Neural crest cell (in vitro differentiated cells): ENCODE measurements around the gene BNIP1. TPM values are rescaled to one million over a fixed set of nuclear protein-coding genes. Genes with fewer than 3 reads are reported as not detected.
"Not testable (repeated sequence)": the region's sequence is repeated elsewhere in the genome, so short reads cannot be mapped to it uniquely, and the experiment has no call there.

ENCODE experiments used
- DNase-seq: peaks from one replicate; pipeline ENCODE4 v3.0.0; 2021; ENCODE audit warnings: low read depth, mixed read lengths, low spot score
- H3K27ac Mint-ChIP-seq: one replicate; pipeline ENCODE4 v1.8.0; 2021; ENCODE audit warnings: mild to moderate bottlenecking, mixed read lengths; ENCODE audit not compliant: unreplicated experiment
- H3K27me3 Mint-ChIP-seq: 2 replicates; pipeline ENCODE4 v1.8.0; 2021; ENCODE audit warnings: low read depth, mild to moderate bottlenecking, mixed read lengths
- H3K36me3 Mint-ChIP-seq: 2 replicates; pipeline ENCODE4 v1.8.0; 2021; ENCODE audit warnings: low read depth, mild to moderate bottlenecking, mixed read lengths
- H3K4me1 Mint-ChIP-seq: 2 replicates; pipeline ENCODE4 v1.8.0; 2021; ENCODE audit warnings: mixed read lengths
- H3K4me3 Mint-ChIP-seq: one replicate; pipeline ENCODE4 v1.8.0; 2021; ENCODE audit warnings: mild to moderate bottlenecking, mixed read lengths
- H3K9me3 Mint-ChIP-seq: 2 replicates; pipeline ENCODE4 v1.8.0; 2021; ENCODE audit warnings: mixed read lengths
- total RNA-seq: library from RNA; stranded (reverse); gene quantifications from 2 replicates; pipeline ENCODE4 v1.2.1, GENCODE V29; 2021
- TF ChIP-seq, protein P1 (sequence below): fragments of 200-600 bp; sonication (generic); conservative IDR thresholded peaks from 2 replicates; pipeline ENCODE4 v1.5.0; 2021; ENCODE audit warnings: antibody characterized with exemption, mild to moderate bottlenecking

The BNIP1 gene
- total RNA-seq, 1 donor from 2014 or later, result 14.6 TPM

- no peak for DNase-seq
- TF ChIP-seq, protein P1, sequence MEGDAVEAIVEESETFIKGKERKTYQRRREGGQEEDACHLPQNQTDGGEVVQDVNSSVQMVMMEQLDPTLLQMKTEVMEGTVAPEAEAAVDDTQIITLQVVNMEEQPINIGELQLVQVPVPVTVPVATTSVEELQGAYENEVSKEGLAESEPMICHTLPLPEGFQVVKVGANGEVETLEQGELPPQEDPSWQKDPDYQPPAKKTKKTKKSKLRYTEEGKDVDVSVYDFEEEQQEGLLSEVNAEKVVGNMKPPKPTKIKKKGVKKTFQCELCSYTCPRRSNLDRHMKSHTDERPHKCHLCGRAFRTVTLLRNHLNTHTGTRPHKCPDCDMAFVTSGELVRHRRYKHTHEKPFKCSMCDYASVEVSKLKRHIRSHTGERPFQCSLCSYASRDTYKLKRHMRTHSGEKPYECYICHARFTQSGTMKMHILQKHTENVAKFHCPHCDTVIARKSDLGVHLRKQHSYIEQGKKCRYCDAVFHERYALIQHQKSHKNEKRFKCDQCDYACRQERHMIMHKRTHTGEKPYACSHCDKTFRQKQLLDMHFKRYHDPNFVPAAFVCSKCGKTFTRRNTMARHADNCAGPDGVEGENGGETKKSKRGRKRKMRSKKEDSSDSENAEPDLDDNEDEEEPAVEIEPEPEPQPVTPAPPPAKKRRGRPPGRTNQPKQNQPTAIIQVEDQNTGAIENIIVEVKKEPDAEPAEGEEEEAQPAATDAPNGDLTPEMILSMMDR, result no peak
- peaks cover 5% of the 10 kb centered on the region for H3K27me3 Mint-ChIP-seq
- H3K4me3 Mint-ChIP-seq, result no peak overlapping the region
- H3K4me1 Mint-ChIP-seq, result peaks cover 4% of the 10 kb centered on the region
- no peaks in the 10 kb centered on the region for H3K9me3 Mint-ChIP-seq
- no peak overlapping the region for H3K27ac Mint-ChIP-seq
- H3K36me3 Mint-ChIP-seq, result no peaks in the 10 kb centered on the region
These were observed 4.7 kb upstream of the BNIP1 start for GRCh38 chr5:173139631-173140030.

GRCh38 chr5:173140769-173141168 lies 3.6 kb upstream of the BNIP1 start:
- peaks cover 11% of the 10 kb centered on the region for H3K4me1 Mint-ChIP-seq
- no peaks in the 10 kb centered on the region for H3K9me3 Mint-ChIP-seq
- peaks cover 5% of the 10 kb centered on the region for H3K27me3 Mint-ChIP-seq
- no peak overlapping the region for H3K4me3 Mint-ChIP-seq
- no peaks in the 10 kb centered on the region for H3K36me3 Mint-ChIP-seq
- H3K27ac Mint-ChIP-seq, result no peak overlapping the region
- no peak for DNase-seq
- TF ChIP-seq, protein P1, result no peak

- peak overlapping the region; percentile 99 for H3K4me3 Mint-ChIP-seq
- TF ChIP-seq, protein P1, result no peak
- H3K9me3 Mint-ChIP-seq, result no peaks in the 10 kb centered on the region
- H3K27ac Mint-ChIP-seq, result no peak overlapping the region
- DNase-seq, result no peak
- peaks cover 14% of the 10 kb centered on the region for H3K4me1 Mint-ChIP-seq
- peaks cover 5% of the 10 kb centered on the region for H3K27me3 Mint-ChIP-seq
- H3K36me3 Mint-ChIP-seq, result peaks cover 3% of the 10 kb centered on the region
These were observed 764 bp upstream of the BNIP1 start for GRCh38 chr5:173143567-173143966.

DNA sequence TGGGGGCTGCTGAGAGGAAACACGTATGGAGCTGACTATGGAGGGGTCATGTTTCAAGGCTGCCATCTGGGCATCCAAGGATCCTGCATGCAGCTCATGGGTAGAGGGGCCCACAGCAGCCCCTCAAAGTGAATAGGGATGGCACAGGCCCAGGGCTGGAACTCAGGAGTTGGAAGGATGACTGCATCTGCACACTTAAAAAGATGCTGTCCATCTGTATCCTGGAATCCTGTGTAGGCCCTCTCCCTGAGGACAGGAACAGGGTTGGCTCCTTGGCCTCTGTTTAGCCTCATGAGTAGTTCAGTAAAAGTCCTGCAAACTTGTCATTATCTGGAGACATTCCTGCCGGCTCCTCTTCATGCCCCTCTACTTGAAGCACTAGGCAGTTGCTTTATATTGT lies 4.0 kb downstream of the BNIP1 start:
- Mint-ChIP-seq H3K4me3 (peak overlapping the region; percentile 18), H3K27me3 (peaks cover 3% of the 10 kb centered on the region), H3K4me1 (peaks cover 14% of the 10 kb centered on the region), H3K36me3 (peaks cover 11% of the 10 kb centered on the region), H3K27ac (no peak overlapping the region), H3K9me3 (no peaks in the 10 kb centered on the region)
- no peak for DNase-seq
- TF ChIP-seq, protein P1, result no peak

GRCh38 chr5:173152547-173152946 lies 8.2 kb downstream of the BNIP1 start:
- Mint-ChIP-seq H3K27me3 (no peaks in the 10 kb centered on the region), H3K4me3 (no peak overlapping the region), H3K4me1 (no peaks in the 10 kb centered on the region), H3K27ac (no peak overlapping the region), H3K9me3 (no peaks in the 10 kb centered on the region), H3K36me3 (peaks cover 9% of the 10 kb centered on the region)
- DNase-seq, result no peak
- TF ChIP-seq, protein P1, result no peak

- Mint-ChIP-seq H3K4me1 (no peaks in the 10 kb centered on the region), H3K27ac (no peak overlapping the region), H3K9me3 (no peaks in the 10 kb centered on the region), H3K36me3 (peaks cover 6% of the 10 kb centered on the region), H3K27me3 (no peaks in the 10 kb centered on the region), H3K4me3 (no peak overlapping the region)
- TF ChIP-seq, protein P1, result no peak
- DNase-seq, result no peak
These were observed 9.5 kb downstream of the BNIP1 start for GRCh38 chr5:173153842-173154241.

GRCh38 chr5:173154619-173155018 lies 10.3 kb downstream of the BNIP1 start:
- not testable (repeated sequence) for H3K27me3 Mint-ChIP-seq, H3K9me3 Mint-ChIP-seq, H3K27ac Mint-ChIP-seq, H3K36me3 Mint-ChIP-seq, H3K4me3 Mint-ChIP-seq, DNase-seq, H3K4me1 Mint-ChIP-seq
